HG03045 (cell line): ENCODE results near the gene ASB1.
A peak's percentile ranks its signal among the peaks of the same experiment; 100 is the strongest.

Source experiments
- ATAC-seq: cut with Tn5 transposase; IDR thresholded peaks from one replicate; pipeline ENCODE4 v1.9.1; 2021; ENCODE audit warnings: mild to moderate bottlenecking, moderate library complexity; ENCODE audit not compliant: unreplicated experiment

Gene ASB1

GRCh38 chr2:238426568-238427434, at the start of gene ASB1:
Gene ASB1 (plus strand): TSS chr2:238426927. CDS start chr2:238427071, 144 bp downstream.
- ATAC-seq, result peak; percentile 82

GRCh38 chr2:238378230-238379095, 48.3 kb upstream of the ASB1 start:
- ATAC-seq, result no peak

GRCh38 chr2:238379096-238379810, 47.5 kb upstream of the ASB1 start:
- ATAC-seq, result no peak

GRCh38 chr2:238380336-238380735, 46.4 kb upstream of the ASB1 start:
- ATAC-seq, result no peak

GRCh38 chr2:238380785-238381184, 45.9 kb upstream of the ASB1 start:
- ATAC-seq, result no peak

GRCh38 chr2:238381341-238382115, 45.2 kb upstream of the ASB1 start:
- no peak for ATAC-seq

GRCh38 chr2:238382381-238382781, 44.3 kb upstream of the ASB1 start:
- no peak for ATAC-seq

- no peak for ATAC-seq
These were observed 43.6 kb upstream of the ASB1 start for GRCh38 chr2:238383135-238383534.

- no peak for ATAC-seq
These were observed 42.9 kb upstream of the ASB1 start for GRCh38 chr2:238383743-238384380.

- no peak for ATAC-seq
These were observed 39.4 kb upstream of the ASB1 start for GRCh38 chr2:238387332-238387731.

- ATAC-seq, result no peak
These were observed 37.9 kb upstream of the ASB1 start for GRCh38 chr2:238388794-238389193.

- ATAC-seq, result no peak
These were observed 36.6 kb upstream of the ASB1 start for GRCh38 chr2:238389988-238390589.

- ATAC-seq, result no peak
These were observed 35.6 kb upstream of the ASB1 start for GRCh38 chr2:238391042-238391689.

- ATAC-seq, result no peak
These were observed 30.1 kb upstream of the ASB1 start for GRCh38 chr2:238396663-238397062.

- ATAC-seq, result no peak
These were observed 29.4 kb upstream of the ASB1 start for GRCh38 chr2:238397356-238397755.

GRCh38 chr2:238398577-238398976, 28.1 kb upstream of the ASB1 start:
- ATAC-seq, result no peak

GRCh38 chr2:238399094-238399493, 27.6 kb upstream of the ASB1 start:
- ATAC-seq, result no peak

- no peak for ATAC-seq
These were observed 25.2 kb upstream of the ASB1 start for GRCh38 chr2:238401551-238401950.
